Chondrocyte (in vitro differentiated cells): Measurements from ENCODE around the gene RABGAP1L. TPM values are rescaled to one million over a fixed set of nuclear protein-coding genes. Genes with fewer than 3 reads are reported as not detected.
"Not testable (repeated sequence)": the region's sequence is repeated elsewhere in the genome, so short reads cannot be mapped to it uniquely, and the experiment has no call there.

Experiments
- DNase-seq: peaks from one replicate; pipeline ENCODE4 v3.0.0; 2021; ENCODE audit warnings: mixed read lengths, low spot score
- H3K27ac Mint-ChIP-seq: one replicate; pipeline ENCODE4 v1.8.0; 2021; ENCODE audit warnings: mild to moderate bottlenecking, moderate library complexity, mixed read lengths; ENCODE audit not compliant: unreplicated experiment
- H3K27me3 Mint-ChIP-seq: 2 replicates; pipeline ENCODE4 v1.8.0; 2021; ENCODE audit warnings: low read depth, mixed read lengths
- H3K36me3 Mint-ChIP-seq: 2 replicates; pipeline ENCODE4 v1.8.0; 2021; ENCODE audit warnings: low read depth, mixed read lengths
- H3K4me1 Mint-ChIP-seq: 2 replicates; pipeline ENCODE4 v1.8.0; 2021; ENCODE audit warnings: low read depth, mild to moderate bottlenecking, mixed read lengths
- H3K4me3 Mint-ChIP-seq: one replicate; pipeline ENCODE4 v1.8.0; 2021; ENCODE audit warnings: mild to moderate bottlenecking, moderate library complexity, mixed read lengths; ENCODE audit not compliant: unreplicated experiment
- H3K9me3 Mint-ChIP-seq: 2 replicates; pipeline ENCODE4 v1.8.0; 2021; ENCODE audit warnings: low read depth, mixed read lengths
- total RNA-seq: library from RNA; stranded (reverse); gene quantifications from 3 replicates; pipeline ENCODE4 v1.2.1, GENCODE V29; 2021
- TF ChIP-seq, protein P1 (sequence below): fragments of 200-600 bp; sonication (generic); IDR thresholded peaks from 2 replicates; pipeline ENCODE4 v1.5.0; 2021; ENCODE audit warnings: antibody characterized with exemption, mild to moderate bottlenecking, moderate library complexity

The RABGAP1L gene
- total RNA-seq, 1 donor from 2014 or later = 27.1 TPM

- no peaks in the 10 kb centered on the region for H3K4me1 Mint-ChIP-seq
- peaks cover 5% of the 10 kb centered on the region for H3K36me3 Mint-ChIP-seq
- H3K27me3 Mint-ChIP-seq = no peaks in the 10 kb centered on the region
- no peak for DNase-seq
- no peak overlapping the region for H3K4me3 Mint-ChIP-seq
- H3K9me3 Mint-ChIP-seq = no peaks in the 10 kb centered on the region
- TF ChIP-seq, protein P1, sequence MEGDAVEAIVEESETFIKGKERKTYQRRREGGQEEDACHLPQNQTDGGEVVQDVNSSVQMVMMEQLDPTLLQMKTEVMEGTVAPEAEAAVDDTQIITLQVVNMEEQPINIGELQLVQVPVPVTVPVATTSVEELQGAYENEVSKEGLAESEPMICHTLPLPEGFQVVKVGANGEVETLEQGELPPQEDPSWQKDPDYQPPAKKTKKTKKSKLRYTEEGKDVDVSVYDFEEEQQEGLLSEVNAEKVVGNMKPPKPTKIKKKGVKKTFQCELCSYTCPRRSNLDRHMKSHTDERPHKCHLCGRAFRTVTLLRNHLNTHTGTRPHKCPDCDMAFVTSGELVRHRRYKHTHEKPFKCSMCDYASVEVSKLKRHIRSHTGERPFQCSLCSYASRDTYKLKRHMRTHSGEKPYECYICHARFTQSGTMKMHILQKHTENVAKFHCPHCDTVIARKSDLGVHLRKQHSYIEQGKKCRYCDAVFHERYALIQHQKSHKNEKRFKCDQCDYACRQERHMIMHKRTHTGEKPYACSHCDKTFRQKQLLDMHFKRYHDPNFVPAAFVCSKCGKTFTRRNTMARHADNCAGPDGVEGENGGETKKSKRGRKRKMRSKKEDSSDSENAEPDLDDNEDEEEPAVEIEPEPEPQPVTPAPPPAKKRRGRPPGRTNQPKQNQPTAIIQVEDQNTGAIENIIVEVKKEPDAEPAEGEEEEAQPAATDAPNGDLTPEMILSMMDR = no peak
- H3K27ac Mint-ChIP-seq = no peak overlapping the region
Observed at GRCh38 chr1:174606471-174606870, 447.2 kb downstream of the RABGAP1L start.

DNA sequence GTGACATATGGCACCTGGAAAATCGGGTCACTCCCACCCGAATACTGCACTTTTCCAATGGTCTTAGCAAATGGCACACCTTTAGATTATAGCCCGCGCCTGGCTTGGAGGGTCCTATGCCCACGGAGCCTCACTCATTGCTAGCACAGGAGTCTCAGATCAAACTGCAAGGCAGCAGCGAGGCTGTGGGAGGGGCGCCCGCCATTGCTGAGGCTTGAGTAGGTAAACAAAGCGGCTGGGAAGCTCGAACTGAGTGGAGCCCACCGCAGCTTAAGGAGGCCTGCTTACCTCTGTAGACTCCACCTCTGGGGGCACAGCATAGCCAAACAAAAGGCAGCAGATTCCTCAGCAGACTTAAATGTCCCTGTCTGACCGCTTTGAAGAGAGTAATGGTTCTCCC lies 458.6 kb downstream of the RABGAP1L start:
- H3K27ac Mint-ChIP-seq, H3K4me1 Mint-ChIP-seq, H3K27me3 Mint-ChIP-seq, H3K4me3 Mint-ChIP-seq: not testable (repeated sequence)
- peak; percentile 51 for DNase-seq
- H3K36me3 Mint-ChIP-seq = peaks cover 10% of the 10 kb centered on the region
- H3K9me3 Mint-ChIP-seq = peaks cover 27% of the 10 kb centered on the region

DNA sequence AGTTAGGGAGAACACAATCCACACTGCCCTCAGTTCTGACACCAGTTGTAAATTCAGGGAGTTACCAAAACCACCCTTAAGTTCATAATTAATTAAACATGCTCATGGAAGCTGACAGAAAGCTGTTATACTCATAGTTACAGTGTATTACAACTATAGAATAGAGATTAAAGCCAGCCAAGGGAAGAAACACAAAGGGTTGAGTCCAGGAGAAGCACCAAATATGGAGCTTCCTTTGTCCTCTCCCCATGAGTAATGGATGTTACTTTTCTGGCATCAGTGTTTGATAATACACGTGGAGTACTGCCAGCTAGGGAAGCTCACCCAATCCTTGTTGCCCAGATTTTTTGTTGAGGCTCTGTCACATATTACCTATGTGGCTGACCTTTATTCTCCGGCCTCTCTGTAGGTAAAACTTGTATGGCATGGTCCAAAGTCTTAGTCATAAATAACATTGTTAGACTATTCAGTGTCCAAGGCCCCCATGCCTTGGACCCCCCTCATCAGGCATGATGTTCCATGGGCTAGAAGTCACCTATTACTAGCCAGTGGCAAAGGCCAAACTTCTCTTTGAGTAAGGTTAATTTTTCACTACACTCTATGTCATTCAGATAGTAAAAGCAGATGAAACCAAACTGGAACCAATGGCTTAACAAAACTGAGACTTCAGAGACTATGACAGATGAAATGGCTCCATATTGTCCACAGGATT lies 464.2 kb downstream of the RABGAP1L start:
- H3K9me3 Mint-ChIP-seq = peaks cover 15% of the 10 kb centered on the region
- H3K36me3 Mint-ChIP-seq = peaks cover 4% of the 10 kb centered on the region
- DNase-seq = no peak
- peaks cover 7% of the 10 kb centered on the region for H3K4me1 Mint-ChIP-seq
- no peak overlapping the region for H3K4me3 Mint-ChIP-seq
- H3K27me3 Mint-ChIP-seq = no peaks in the 10 kb centered on the region
- H3K27ac Mint-ChIP-seq = no peak overlapping the region
- TF ChIP-seq, protein P1 = no peak

DNA sequence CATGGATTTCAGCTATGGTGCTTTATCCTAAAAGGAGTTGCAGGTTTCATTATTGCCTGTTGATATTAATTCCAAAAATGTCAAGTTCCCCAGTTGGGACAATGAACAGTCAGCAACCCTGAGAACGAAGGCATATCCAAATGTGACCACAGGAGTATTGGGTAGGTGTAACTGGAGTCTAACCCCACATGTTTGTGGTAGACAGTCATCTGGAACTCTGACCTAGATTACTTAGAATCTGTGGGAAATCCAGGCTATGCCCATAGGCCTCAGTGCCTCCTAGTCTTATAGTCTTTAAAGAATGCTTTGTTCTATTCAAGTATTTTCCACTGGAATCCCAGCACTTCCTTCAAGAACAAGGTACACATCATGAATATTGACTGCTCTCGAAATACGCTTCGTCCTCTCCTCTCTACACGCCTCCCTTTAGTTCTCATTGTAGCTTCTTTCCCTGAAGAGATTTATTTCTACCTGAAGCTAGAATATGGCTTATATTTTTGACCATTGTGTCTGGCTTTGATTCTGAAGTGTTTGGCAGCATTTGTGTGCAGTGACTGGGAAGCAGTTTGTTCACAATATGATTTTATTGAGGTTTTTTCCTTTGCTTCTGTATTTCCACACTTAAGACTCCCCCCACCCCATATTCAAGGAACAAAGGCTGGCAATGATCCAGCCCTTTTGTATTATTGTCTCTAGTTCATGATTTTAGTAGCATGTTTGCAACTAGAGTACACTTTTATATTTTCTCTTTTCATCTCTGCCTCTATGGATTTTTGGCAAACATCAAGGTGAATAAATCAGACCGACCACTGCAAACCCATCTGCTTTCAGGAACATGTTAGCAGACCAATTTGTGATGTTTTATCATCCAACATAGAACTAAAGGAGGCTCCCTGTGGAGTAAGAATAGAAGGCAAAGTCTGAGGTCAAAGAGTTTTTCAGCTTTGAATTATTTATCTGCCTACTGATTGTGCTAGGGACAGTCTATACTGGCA lies 467.0 kb downstream of the RABGAP1L start:
- Mint-ChIP-seq H3K36me3 (peaks cover 2% of the 10 kb centered on the region), H3K27ac (no peak overlapping the region), H3K9me3 (peaks cover 4% of the 10 kb centered on the region), H3K4me1 (peaks cover 11% of the 10 kb centered on the region), H3K27me3 (no peaks in the 10 kb centered on the region), H3K4me3 (no peak overlapping the region)
- no peak for DNase-seq
- TF ChIP-seq, protein P1 = no peak

- H3K4me1 Mint-ChIP-seq = no peaks in the 10 kb centered on the region
- TF ChIP-seq, protein P1 = no peak
- H3K27ac Mint-ChIP-seq = no peak overlapping the region
- no peak overlapping the region for H3K4me3 Mint-ChIP-seq
- H3K36me3 Mint-ChIP-seq = peaks cover 8% of the 10 kb centered on the region
- H3K9me3 Mint-ChIP-seq = no peaks in the 10 kb centered on the region
- no peak for DNase-seq
- H3K27me3 Mint-ChIP-seq = no peaks in the 10 kb centered on the region
Observed at GRCh38 chr1:174637487-174637886, 478.2 kb downstream of the RABGAP1L start.
